Tibial artery (tissue), 4 donors: ENCODE measurements around the gene SGSM2.

ENCODE experiments used
- DNase-seq, 2 donors: peaks; one replicate each; pipeline ENCODE4 v3.0.0-alpha.2; 2019
- H3K27ac ChIP-seq, 2 donors: fragments of 200-600 bp; sonication (generic) in 1 of 2; 1 replicate in 1 of 2; 2 replicates in 1 of 2; pipeline ENCODE4 v1.5.1; 2018 to 2019; ENCODE audit warnings: mild to moderate bottlenecking in 1 of 2
- H3K27me3 ChIP-seq, 2 donors: fragments of 200-600 bp; sonication (generic) in 1 of 2; one replicate each; pipeline versions ENCODE4 v1.5.1 to v1.6.0; 2016 to 2019
- H3K36me3 ChIP-seq, 3 donors: fragments of 200-600 bp; sonication (generic) in 2 of 3; one replicate each; pipeline ENCODE4 v1.5.1; 2016 to 2019; ENCODE audit warnings: mild to moderate bottlenecking in 2 of 3
- H3K4me1 ChIP-seq, 4 donors: fragments of 200-600 bp; sonication (generic) in 2 of 4; 1 replicate in 3 of 4; 2 replicates in 1 of 4; pipeline ENCODE4 v1.5.1; 2016 to 2019
- H3K4me3 ChIP-seq, 2 donors: fragments of 200-600 bp; sonication (generic) in 1 of 2; 1 replicate in 1 of 2; 2 replicates in 1 of 2; pipeline ENCODE4 v1.5.1; 2018 to 2019; ENCODE audit warnings: mild to moderate bottlenecking in 2 of 2
- H3K9me3 ChIP-seq, 3 donors: fragments of 200-600 bp; sonication (generic) in 1 of 3; one replicate each; pipeline ENCODE4 v1.5.1; 2016 to 2019
- CTCF ChIP-seq, 2 experiments: fragments of 200-600 bp in 1 of 2; fragments of 450-650 bp in 1 of 2; IDR thresholded peaks; one replicate each; pipeline ENCODE4 v1.5.1; 2017 to 2019; ENCODE audit warnings: antibody characterized with exemption in 2 of 2, mild to moderate bottlenecking in 1 of 2, moderate library complexity in 1 of 2
- intact Hi-C: fragments of 100-400 bp; cut with DNase I; formaldehyde crosslinking; loops from one replicate; pipeline ENCODE4 v1.15.0; 2023; ENCODE audit warnings: low total_unique reads

SGSM2 gene

GRCh38 chr17:2362016-2362415 lies 24.7 kb downstream of the SGSM2 start:
- Histone ChIP-seq H3K27ac (no peak overlapping the region), H3K36me3 (peaks cover 9 to 79% (median 26%) of the 10 kb centered on the region in 3 donors), H3K4me3 (no peak overlapping the region), H3K27me3 (no peaks in the 10 kb centered on the region), H3K4me1 (no peaks in the 10 kb centered on the region), H3K9me3 (no peaks in the 10 kb centered on the region)
- no peak for TF ChIP-seq CTCF (IDR thresholded peaks at IDR 0.05)
- DNase-seq: no peak
- intact Hi-C loops: no loop called here

GRCh38 chr17:2362416-2362815 lies 25.1 kb downstream of the SGSM2 start:
- no peaks in the 10 kb centered on the region for H3K27me3 ChIP-seq
- H3K36me3 ChIP-seq: peaks cover 9 to 83% (median 26%) of the 10 kb centered on the region in 3 donors
- TF ChIP-seq CTCF (IDR thresholded peaks at IDR 0.05): no peak
- H3K27ac ChIP-seq: no peak overlapping the region
- H3K9me3 ChIP-seq: no peaks in the 10 kb centered on the region
- intact Hi-C loops: no loop called here
- H3K4me1 ChIP-seq: no peaks in the 10 kb centered on the region
- no peak overlapping the region for H3K4me3 ChIP-seq
- no peak for DNase-seq

- no peaks in the 10 kb centered on the region for H3K4me1 ChIP-seq
- no peak overlapping the region for H3K4me3 ChIP-seq
- H3K27me3 ChIP-seq: no peaks in the 10 kb centered on the region
- H3K9me3 ChIP-seq: no peaks in the 10 kb centered on the region
- intact Hi-C loops: no loop called here
- TF ChIP-seq CTCF (IDR thresholded peaks at IDR 0.05): no peak
- peaks cover 9 to 85% (median 26%) of the 10 kb centered on the region in 3 donors for H3K36me3 ChIP-seq
- no peak for DNase-seq
- no peak overlapping the region for H3K27ac ChIP-seq
Observed at GRCh38 chr17:2362881-2363280, 25.6 kb downstream of the SGSM2 start.

GRCh38 chr17:2363318-2363717 lies 26.0 kb downstream of the SGSM2 start:
- H3K4me1 ChIP-seq: no peaks in the 10 kb centered on the region
- H3K36me3 ChIP-seq: peaks cover 9 to 85% (median 26%) of the 10 kb centered on the region in 3 donors
- no peak for TF ChIP-seq CTCF (IDR thresholded peaks at IDR 0.05)

GRCh38 chr17:2363851-2364762 lies 26.8 kb downstream of the SGSM2 start:
- no peaks in the 10 kb centered on the region for H3K27me3 ChIP-seq
- intact Hi-C loops: no loop called here
- peaks cover 9 to 93% (median 26%) of the 10 kb centered on the region in 3 donors for H3K36me3 ChIP-seq
- H3K4me3 ChIP-seq: no peak overlapping the region
- H3K4me1 ChIP-seq: no peaks in the 10 kb centered on the region
- no peak overlapping the region for H3K27ac ChIP-seq
- TF ChIP-seq CTCF (IDR thresholded peaks at IDR 0.05): no peak
- DNase-seq: no peak
- no peaks in the 10 kb centered on the region for H3K9me3 ChIP-seq

More at GRCh38 chr17:2363318-2363717, 26.0 kb downstream of the SGSM2 start:
- H3K9me3 ChIP-seq: no peaks in the 10 kb centered on the region
- DNase-seq: no peak
- intact Hi-C loops: no loop called here
- H3K4me3 ChIP-seq: no peak overlapping the region
- H3K27me3 ChIP-seq: no peaks in the 10 kb centered on the region
- no peak overlapping the region for H3K27ac ChIP-seq
